Calu3 (cell line): ENCODE results near the gene ANKS3. TPM values are rescaled to one million over a fixed set of nuclear protein-coding genes. Genes with fewer than 3 reads are reported as not detected.

Experiments
- BruUV-seq: library from RNA; stranded (reverse); fragments of 400-500 nt; replicated peaks from 2 replicates; lab custom pipeline; 2021; lab: Mats Ljungman, UMichigan
- CTCF ChIA-PET: fragments of 300-600 bp; sonication (Branson Sonifier 250); formaldehyde crosslinking; loops from one replicate; lab custom pipeline; 2022; ENCODE audit warnings: antibody characterized with exemption; lab: Charles Lee
- DNase-seq: peaks from one replicate; pipeline ENCODE4 v3.0.0; 2022
- H3K27ac Mint-ChIP-seq: one replicate; pipeline ENCODE4 v1.8.0; 2022; ENCODE audit warnings: mixed read lengths; ENCODE audit not compliant: unreplicated experiment
- H3K27me3 Mint-ChIP-seq: one replicate; pipeline ENCODE4 v1.8.0; 2022; ENCODE audit warnings: mixed read lengths; ENCODE audit not compliant: unreplicated experiment
- H3K36me3 Mint-ChIP-seq: one replicate; pipeline ENCODE4 v1.8.0; 2022; ENCODE audit warnings: mild to moderate bottlenecking, moderate library complexity, mixed read lengths; ENCODE audit not compliant: insufficient read depth, unreplicated experiment
- H3K4me1 Mint-ChIP-seq: one replicate; pipeline ENCODE4 v1.8.0; 2022; ENCODE audit warnings: mild to moderate bottlenecking, low read depth, mixed read lengths; ENCODE audit not compliant: unreplicated experiment
- H3K4me3 Mint-ChIP-seq: one replicate; pipeline ENCODE4 v1.8.0; 2022; ENCODE audit warnings: mild to moderate bottlenecking, low read depth, moderate library complexity, mixed read lengths; ENCODE audit not compliant: unreplicated experiment
- H3K9me3 Mint-ChIP-seq: one replicate; pipeline ENCODE4 v1.8.0; 2022; ENCODE audit warnings: low read depth, mixed read lengths; ENCODE audit not compliant: unreplicated experiment
- intact Hi-C: fragments of 100-400 bp; cut with micrococcal nuclease; formaldehyde crosslinking; loops from one replicate; pipeline ENCODE4 v1.10.0; 2022; ENCODE audit not compliant: unreplicated experiment
- total RNA-seq: library from RNA; stranded (reverse); gene quantifications from 2 replicates; pipeline ENCODE4 v1.2.3, GENCODE V29; 2022
- TF ChIP-seq, protein P1 (sequence below): fragments of 200-600 bp; IDR thresholded peaks from one replicate; pipeline ENCODE4 v1.8.0; 2022; ENCODE audit warnings: antibody characterized with exemption; ENCODE audit not compliant: unreplicated experiment

ANKS3 gene
- total RNA-seq, 1 experiment from 2014 or later = 46.9 TPM

DNA sequence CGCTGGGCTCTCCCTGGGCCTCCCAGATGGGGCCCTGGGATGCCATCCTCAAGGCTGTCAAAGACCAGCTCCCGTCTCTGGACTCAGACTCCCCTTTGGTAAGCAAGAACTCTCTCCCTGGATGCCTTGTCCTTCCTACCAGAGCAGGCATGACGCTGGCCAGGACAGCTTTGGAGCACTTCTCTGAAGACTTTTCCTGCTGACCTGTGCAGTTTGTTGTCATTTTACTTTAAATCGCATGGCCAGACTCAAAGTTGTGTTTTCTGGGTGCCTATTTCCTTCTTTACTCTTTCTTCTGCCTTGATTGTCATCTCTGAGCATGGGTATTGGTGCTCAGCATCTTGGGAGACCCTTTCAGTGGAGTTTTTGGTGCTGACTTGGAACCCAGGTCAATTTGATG is 2.5 kb upstream of the ANKS3 start:
- Mint-ChIP-seq H3K4me1 (peaks cover 17% of the 10 kb centered on the region), H3K27ac (no peak overlapping the region), H3K9me3 (no peaks in the 10 kb centered on the region), H3K27me3 (peaks cover 14% of the 10 kb centered on the region), H3K4me3 (no peak overlapping the region), H3K36me3 (peaks cover 32% of the 10 kb centered on the region)
- TF ChIP-seq, protein P1, sequence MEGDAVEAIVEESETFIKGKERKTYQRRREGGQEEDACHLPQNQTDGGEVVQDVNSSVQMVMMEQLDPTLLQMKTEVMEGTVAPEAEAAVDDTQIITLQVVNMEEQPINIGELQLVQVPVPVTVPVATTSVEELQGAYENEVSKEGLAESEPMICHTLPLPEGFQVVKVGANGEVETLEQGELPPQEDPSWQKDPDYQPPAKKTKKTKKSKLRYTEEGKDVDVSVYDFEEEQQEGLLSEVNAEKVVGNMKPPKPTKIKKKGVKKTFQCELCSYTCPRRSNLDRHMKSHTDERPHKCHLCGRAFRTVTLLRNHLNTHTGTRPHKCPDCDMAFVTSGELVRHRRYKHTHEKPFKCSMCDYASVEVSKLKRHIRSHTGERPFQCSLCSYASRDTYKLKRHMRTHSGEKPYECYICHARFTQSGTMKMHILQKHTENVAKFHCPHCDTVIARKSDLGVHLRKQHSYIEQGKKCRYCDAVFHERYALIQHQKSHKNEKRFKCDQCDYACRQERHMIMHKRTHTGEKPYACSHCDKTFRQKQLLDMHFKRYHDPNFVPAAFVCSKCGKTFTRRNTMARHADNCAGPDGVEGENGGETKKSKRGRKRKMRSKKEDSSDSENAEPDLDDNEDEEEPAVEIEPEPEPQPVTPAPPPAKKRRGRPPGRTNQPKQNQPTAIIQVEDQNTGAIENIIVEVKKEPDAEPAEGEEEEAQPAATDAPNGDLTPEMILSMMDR = no peak
- CTCF ChIA-PET = no interaction called here
- intact Hi-C loops = loop anchor here (10.0 kb wide), 1 partner anchor 218 kb away; the partner anchor contains the start of gene SEC14L5
- BruUV-seq = no TSS peak
- no peak for DNase-seq

DNA sequence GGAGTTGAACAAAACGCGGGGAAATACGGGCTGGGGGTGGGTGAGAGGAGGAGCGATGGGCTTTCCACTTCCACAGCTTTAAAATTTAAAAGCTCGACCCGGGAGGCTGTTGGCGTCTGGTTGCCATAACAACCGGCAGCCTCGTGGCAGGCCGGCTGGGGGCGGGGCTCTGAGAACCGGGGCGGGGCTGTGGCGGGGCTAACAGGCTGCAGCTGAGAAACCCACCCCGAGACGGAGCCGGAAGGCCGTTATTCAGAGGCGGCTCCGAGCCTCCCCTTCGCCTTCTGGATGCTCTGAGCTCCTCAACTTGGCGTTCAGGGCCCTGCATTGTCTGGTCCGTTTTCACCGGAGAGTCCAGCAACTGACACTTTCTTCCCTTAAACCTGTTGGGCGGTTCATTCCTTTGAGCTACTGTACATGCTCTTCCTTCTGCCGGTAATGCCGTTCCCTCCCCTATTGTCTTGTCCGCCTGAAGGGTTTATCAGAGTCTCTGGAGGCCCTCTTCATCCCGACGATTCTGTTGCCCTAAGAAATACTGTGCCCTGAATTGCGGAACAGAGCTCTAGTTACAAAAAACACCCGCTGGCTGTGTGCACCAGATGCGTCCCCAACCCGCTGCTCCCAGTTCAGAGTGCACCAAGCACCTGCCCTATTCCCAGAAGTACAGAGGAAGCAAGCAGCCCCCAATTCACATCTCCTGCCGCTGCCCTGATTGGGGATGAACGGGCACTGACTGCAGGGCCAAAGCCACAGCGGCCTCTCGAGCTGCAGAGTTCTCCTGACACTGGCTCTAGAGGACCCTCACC is 862 bp upstream of the ANKS3 start:
- Mint-ChIP-seq H3K4me1 (peaks cover 17% of the 10 kb centered on the region), H3K27ac (peak overlapping the region; percentile 97), H3K27me3 (peaks cover 14% of the 10 kb centered on the region), H3K36me3 (peaks cover 37% of the 10 kb centered on the region), H3K9me3 (no peaks in the 10 kb centered on the region), H3K4me3 (peak overlapping the region; percentile 99)
- no TSS peak for BruUV-seq
- CTCF ChIA-PET = interaction anchor here (0.5 to 1.6 kb wide), 10 partner anchors 14 to 363 kb away, joined by 3 to 5 read pairs (median 4); partner anchors contain the start of genes MGRN1 and ZNF500
- DNase-seq = peak; percentile 95
- intact Hi-C loops = loop anchor here (10.0 kb wide), 1 partner anchor 220 kb away; the partner anchor contains the start of gene SEC14L5
- TF ChIP-seq, protein P1 = no peak

DNA sequence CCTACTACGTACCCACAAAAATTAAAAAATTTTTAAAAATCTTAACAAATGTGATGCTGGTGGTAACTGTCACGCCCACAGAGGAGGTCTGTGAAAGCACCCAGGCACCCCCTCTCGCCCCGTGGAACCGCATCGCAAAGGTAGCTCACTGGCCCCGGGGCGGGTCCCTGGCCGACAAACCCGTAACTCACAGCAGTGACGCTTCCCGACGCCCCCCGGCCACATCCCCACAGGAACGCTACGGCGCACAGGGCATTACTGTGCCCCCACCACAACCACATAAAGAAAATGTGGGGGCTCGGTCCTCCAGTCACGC is 366 bp downstream of the ANKS3 start:
- DNase-seq = peak; percentile 23
- Mint-ChIP-seq H3K36me3 (peaks cover 41% of the 10 kb centered on the region), H3K4me1 (peaks cover 17% of the 10 kb centered on the region), H3K9me3 (no peaks in the 10 kb centered on the region), H3K27me3 (peaks cover 14% of the 10 kb centered on the region), H3K4me3 (peak overlapping the region; percentile 99), H3K27ac (peak overlapping the region; percentile 97)
- intact Hi-C loops = loop anchor here (10.0 kb wide), 1 partner anchor 221 kb away; the partner anchor contains the start of gene SEC14L5
- CTCF ChIA-PET = interaction anchor here (0.7 to 1.6 kb wide), 9 partner anchors 11 to 365 kb away, joined by 3 to 5 read pairs (median 4); partner anchors contain the start of genes MGRN1 and ZNF500
- BruUV-seq = no TSS peak
- TF ChIP-seq, protein P1 = no peak

DNA sequence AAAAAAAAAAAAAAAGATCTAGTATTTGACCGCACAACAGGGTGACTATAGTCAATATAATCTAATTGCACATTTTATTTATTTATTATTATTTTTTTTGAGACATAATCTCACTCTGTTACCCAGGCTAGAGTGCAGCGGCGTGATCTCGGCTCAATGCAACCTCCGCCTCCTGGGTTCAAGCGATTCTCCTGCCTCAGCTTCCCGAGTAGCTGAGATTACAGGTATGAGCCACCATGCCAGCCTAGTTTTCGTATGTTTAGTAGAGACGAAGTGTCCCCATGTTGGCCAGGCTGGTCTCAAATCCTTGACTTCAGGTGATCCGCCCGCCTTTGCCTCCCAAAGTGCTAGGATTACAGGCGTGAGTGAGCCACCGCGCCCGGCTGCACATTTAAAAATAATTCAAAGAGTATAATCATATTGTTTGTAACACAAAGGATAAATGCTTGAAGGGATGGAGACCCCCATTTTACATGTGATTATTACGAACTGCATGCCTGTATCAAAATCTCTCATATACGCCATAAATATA is 794 bp downstream of the ANKS3 start:
- CTCF ChIA-PET = interaction anchor here (0.8 to 1.6 kb wide), 4 partner anchors 11 to 359 kb away, joined by 4 to 5 read pairs (median 4); no protein-coding TSS in a partner anchor
- intact Hi-C loops = loop anchor here (10.0 kb wide), 1 partner anchor 222 kb away; the partner anchor contains the start of gene SEC14L5

More for the DNA sequence above, 794 bp downstream of the ANKS3 start:
- no TSS peak for BruUV-seq
- peaks cover 10% of the 10 kb centered on the region for H3K27me3 Mint-ChIP-seq
- TF ChIP-seq, protein P1 = no peak
- H3K27ac Mint-ChIP-seq = no peak overlapping the region
- H3K4me3 Mint-ChIP-seq = peak overlapping the region; percentile 99
- H3K4me1 Mint-ChIP-seq = peaks cover 17% of the 10 kb centered on the region
- peaks cover 46% of the 10 kb centered on the region for H3K36me3 Mint-ChIP-seq
- no peaks in the 10 kb centered on the region for H3K9me3 Mint-ChIP-seq
- no peak for DNase-seq
